CD8-positive, alpha-beta memory T cell (primary cell): Measurements from ENCODE around the gene PALM3. TPM values are rescaled to one million over a fixed set of nuclear protein-coding genes. Genes with fewer than 3 reads are reported as not detected.

ENCODE experiments used
- CTCF ChIA-PET: fragments of 350-600 bp; sonication (Branson Sonifier 250); formaldehyde crosslinking; loops from one replicate; lab custom pipeline; 2021; ENCODE audit warnings: antibody characterized with exemption; lab: Charles Lee
- POLR2A ChIA-PET: fragments of 350-600 bp; sonication (Branson Sonifier 250); formaldehyde crosslinking; loops from one replicate; lab custom pipeline; 2021; ENCODE audit warnings: antibody characterized with exemption; lab: Charles Lee
- DNase-seq, 5 donors: peaks; one replicate each; pipeline versions ENCODE4 v3.0.0 to v3.0.0-alpha.2; 2020 to 2022; ENCODE audit warnings: mixed read lengths in 1 of 5
- H3K27ac ChIP-seq: one replicate; pipeline ENCODE4 v1.7.0; 2013; ENCODE audit warnings: low read depth, mild to moderate bottlenecking, low read length, moderate library complexity
- H3K27me3 ChIP-seq: 2 replicates; pipeline ENCODE4 v1.7.0; 2013; ENCODE audit warnings: low read length, mild to moderate bottlenecking; ENCODE audit not compliant: insufficient read depth, poor library complexity, severe bottlenecking
- H3K36me3 ChIP-seq: 2 replicates; pipeline ENCODE4 v1.7.0; 2013; ENCODE audit warnings: mild to moderate bottlenecking, low read length, moderate library complexity; ENCODE audit not compliant: insufficient read depth
- H3K4me1 ChIP-seq: 2 replicates; pipeline ENCODE4 v1.7.0; 2013; ENCODE audit warnings: mild to moderate bottlenecking, low read length, moderate library complexity; ENCODE audit not compliant: insufficient read depth
- H3K4me3 ChIP-seq: 2 replicates; pipeline ENCODE4 v1.7.0; 2013; ENCODE audit warnings: mild to moderate bottlenecking, low read length
- H3K9me3 ChIP-seq: 2 replicates; pipeline ENCODE4 v1.7.0; 2013; ENCODE audit warnings: mild to moderate bottlenecking, low read length
- H3K27ac Mint-ChIP-seq, 8 donors: one replicate each; pipeline ENCODE4 v1.8.0; 2020 to 2021; ENCODE audit warnings: mixed read lengths in 8 of 8, mild to moderate bottlenecking in 6 of 8, inconsistent platforms in 3 of 8, moderate library complexity in 3 of 8
- H3K27me3 Mint-ChIP-seq, 2 donors: one replicate each; pipeline ENCODE4 v1.8.0; 2020 to 2021; ENCODE audit warnings: mixed read lengths in 2 of 2, mild to moderate bottlenecking in 1 of 2, moderate library complexity in 1 of 2
- H3K36me3 Mint-ChIP-seq, 3 donors: one replicate each; pipeline ENCODE4 v1.8.0; 2020 to 2021; ENCODE audit warnings: mixed read lengths in 3 of 3, inconsistent platforms in 1 of 3, mild to moderate bottlenecking in 1 of 3
- H3K4me1 Mint-ChIP-seq, 3 donors: one replicate each; pipeline ENCODE4 v1.8.0; 2020 to 2021; ENCODE audit warnings: mixed read lengths in 3 of 3, inconsistent platforms in 1 of 3, mild to moderate bottlenecking in 1 of 3
- H3K4me3 Mint-ChIP-seq, 7 donors: one replicate each; pipeline ENCODE4 v1.8.0; 2020 to 2021; ENCODE audit warnings: mixed read lengths in 7 of 7, mild to moderate bottlenecking in 6 of 7, moderate library complexity in 4 of 7, inconsistent platforms in 2 of 7
- H3K9me3 Mint-ChIP-seq, 5 donors: one replicate each; pipeline ENCODE4 v1.8.0; 2020 to 2022; ENCODE audit warnings: mixed read lengths in 5 of 5, mild to moderate bottlenecking in 3 of 5, moderate library complexity in 2 of 5, inconsistent platforms in 1 of 5
- polyA plus RNA-seq: library from polyadenylated mRNA; unstranded; fragments of 300-500 nt; fragmentation: Illumina TruSeq; gene quantifications from one replicate; pipeline ENCODE4 v1.2.3, GENCODE V29; 2021
- total RNA-seq, 2 experiments: library from RNA; stranded (reverse); gene quantifications; one replicate each; pipeline ENCODE4 v1.2.3, GENCODE V29; 2021

Gene PALM3
- total and polyA plus RNA-seq, 3 experiments from 2014 or later = not detected

GRCh38 chr19:14091813-14092462, 30.1 kb upstream of the PALM3 start:
- Histone ChIP-seq H3K36me3 (no peaks in the 10 kb centered on the region), H3K4me1 (peaks cover 14% of the 10 kb centered on the region), H3K27me3 (no peaks in the 10 kb centered on the region), H3K9me3 (no peaks in the 10 kb centered on the region), H3K27ac (peak overlapping the region; percentile 59), H3K4me3 (peak overlapping the region; percentile 89)
- Mint-ChIP-seq H3K27ac (peak overlapping the region; percentile 94 to 99 (median 98)), H3K4me1 (peaks cover 10 to 24% (median 13%) of the 10 kb centered on the region in 3 donors), H3K27me3 (peaks cover 0 to 4% of the 10 kb centered on the region in 2 donors), H3K36me3 (peaks cover 0 to 26% (median 8%) of the 10 kb centered on the region in 3 donors), H3K9me3 (peaks cover 0 to 7% (median 0%) of the 10 kb centered on the region in 5 donors), H3K4me3 (peak overlapping the region; percentile 88 to 100 (median 99))
- CTCF ChIA-PET = interaction anchor here (0.9 to 1.4 kb wide), 3 partner anchors 22 to 212 kb away, joined by 3 to 7 read pairs (median 3); partner anchors contain the start of gene ASF1B
- POLR2A ChIA-PET = interaction anchor here (0.5 to 0.8 kb wide), 2 partner anchors 11 to 21 kb away, joined by 5 to 17 read pairs; no protein-coding TSS in a partner anchor
- peak in 1 of 5 donors; percentile 9 for DNase-seq

- Mint-ChIP-seq H3K4me1 (peaks cover 10 to 24% (median 13%) of the 10 kb centered on the region in 3 donors), H3K36me3 (peaks cover 0 to 21% (median 5%) of the 10 kb centered on the region in 3 donors), H3K27me3 (peaks cover 0 to 4% of the 10 kb centered on the region in 2 donors), H3K9me3 (peaks cover 0 to 7% (median 0%) of the 10 kb centered on the region in 5 donors), H3K4me3 (peak overlapping the region; percentile 88 to 100 (median 99)), H3K27ac (peak overlapping the region; percentile 94 to 99 (median 98))
- ChIA-PET POLR2A (no interaction called here), CTCF (interaction anchor here (0.9 to 1.4 kb wide), 3 partner anchors 23 to 212 kb away, joined by 3 to 7 read pairs (median 3); partner anchors contain the start of gene ASF1B)
- peak in 4 of 5 donors; percentile 41 to 87 (median 80) for DNase-seq
- Histone ChIP-seq H3K27ac (peak overlapping the region; percentile 59), H3K4me3 (peak overlapping the region; percentile 89), H3K36me3 (no peaks in the 10 kb centered on the region), H3K4me1 (peaks cover 14% of the 10 kb centered on the region), H3K9me3 (no peaks in the 10 kb centered on the region), H3K27me3 (no peaks in the 10 kb centered on the region)
Measured at GRCh38 chr19:14091081-14091812, 29.4 kb upstream of the PALM3 start.

DNA sequence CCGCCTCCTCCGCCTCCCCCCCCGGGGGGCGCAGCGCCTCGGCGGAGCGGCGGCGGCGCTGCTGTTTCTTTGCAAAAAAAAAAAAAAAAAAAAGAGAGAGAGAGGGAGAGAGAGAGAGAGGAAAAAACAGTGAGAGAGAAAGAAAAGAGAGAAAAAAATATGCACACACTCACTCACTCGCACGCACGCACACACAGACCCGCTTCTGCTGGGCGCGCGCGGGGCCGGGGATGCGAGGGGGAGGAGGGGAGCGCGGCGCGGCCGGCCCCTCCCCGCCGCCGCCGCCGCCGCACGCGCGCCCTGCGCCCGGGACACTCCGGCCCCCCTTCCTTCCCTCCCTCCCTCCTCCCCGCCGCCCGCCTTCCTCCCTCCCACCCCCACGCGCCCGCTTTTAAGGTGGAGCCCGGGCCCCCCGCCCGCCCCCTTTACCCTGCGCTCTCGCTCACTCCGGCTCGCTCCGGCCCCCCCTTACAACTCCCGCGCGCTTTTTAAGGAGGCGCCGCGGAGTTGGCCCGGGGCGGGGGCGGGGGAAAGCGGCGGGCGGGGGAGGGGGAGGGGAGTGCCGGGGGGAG, 28.7 kb upstream of the PALM3 start, which contains the start of gene SAMD1:
Gene SAMD1, minus strand, starts transcription at position 243 of the 572 bp plus-strand sequence.
- Mint-ChIP-seq H3K27me3 (peaks cover 0 to 4% of the 10 kb centered on the region in 2 donors), H3K27ac (peak within 1 kb of the TSS; percentile 94 to 99 (median 98)), H3K4me1 (peaks cover 10 to 24% (median 13%) of the 10 kb centered on the region in 3 donors), H3K36me3 (peaks cover 0 to 21% (median 5%) of the 10 kb centered on the region in 3 donors), H3K9me3 (peaks cover 0 to 7% (median 0%) of the 10 kb centered on the region in 5 donors), H3K4me3 (peak within 1 kb of the TSS; percentile 88 to 100 (median 99))
- ChIA-PET CTCF (interaction anchor here (1.0 kb wide), 1 partner anchor 183 kb away, joined by 3 read pairs; no protein-coding TSS in a partner anchor), POLR2A (no interaction called here)
- H3K27me3 ChIP-seq = no peaks in the 10 kb centered on the region
- no peaks in the 10 kb centered on the region for H3K36me3 ChIP-seq
- peaks cover 14% of the 10 kb centered on the region for H3K4me1 ChIP-seq
- DNase-seq = peak; percentile 78 to 93 (median 79)
- H3K9me3 ChIP-seq = no peaks in the 10 kb centered on the region
- H3K27ac ChIP-seq = peak within 1 kb of the TSS; percentile 59
- H3K4me3 ChIP-seq = peak within 1 kb of the TSS; percentile 89

GRCh38 chr19:14089662-14090508, 28.0 kb upstream of the PALM3 start:
- Histone ChIP-seq H3K27ac (no peak overlapping the region), H3K36me3 (no peaks in the 10 kb centered on the region), H3K4me1 (peaks cover 14% of the 10 kb centered on the region), H3K4me3 (no peak overlapping the region), H3K27me3 (no peaks in the 10 kb centered on the region), H3K9me3 (no peaks in the 10 kb centered on the region)
- peak; percentile 31 to 64 (median 44) for DNase-seq
- Mint-ChIP-seq H3K27ac (peak overlapping the region in 7 of 8 donors; percentile 73 to 88 (median 78)), H3K36me3 (peaks cover 0 to 21% (median 5%) of the 10 kb centered on the region in 3 donors), H3K4me3 (peak overlapping the region; percentile 84 to 94 (median 86)), H3K27me3 (peaks cover 0 to 4% of the 10 kb centered on the region in 2 donors), H3K9me3 (peaks cover 0 to 7% (median 0%) of the 10 kb centered on the region in 5 donors), H3K4me1 (peaks cover 10 to 24% (median 13%) of the 10 kb centered on the region in 3 donors)
- ChIA-PET CTCF (interaction anchor here (1.0 to 1.1 kb wide), 2 partner anchors 47 to 183 kb away, joined by 3 to 8 read pairs; partner anchors contain the start of gene ASF1B), POLR2A (interaction anchor here (0.7 to 1.2 kb wide), 2 partner anchors 47 to 244 kb away, joined by 3 to 4 read pairs; no protein-coding TSS in a partner anchor)

DNA sequence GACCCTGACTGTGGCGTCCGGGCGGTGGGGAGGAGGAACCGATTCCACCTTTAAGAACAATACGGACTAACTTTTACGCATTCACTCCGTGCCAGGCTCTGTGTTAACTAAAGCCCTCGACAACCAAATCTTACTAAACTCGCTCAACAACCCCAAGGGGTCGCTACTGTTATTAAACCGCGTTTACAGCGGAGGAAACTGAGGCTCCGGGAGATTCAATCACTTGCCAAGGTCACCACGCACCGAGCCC, 27.5 kb upstream of the PALM3 start:
- no peak for DNase-seq
- POLR2A ChIA-PET = interaction anchor here (0.6 to 1.2 kb wide), 2 partner anchors 48 to 321 kb away, joined by 4 to 8 read pairs; no protein-coding TSS in a partner anchor
- Histone ChIP-seq H3K9me3 (no peaks in the 10 kb centered on the region), H3K4me1 (peaks cover 14% of the 10 kb centered on the region), H3K27ac (no peak overlapping the region), H3K27me3 (no peaks in the 10 kb centered on the region), H3K36me3 (no peaks in the 10 kb centered on the region), H3K4me3 (no peak overlapping the region)
- H3K27me3 Mint-ChIP-seq = peaks cover 0 to 4% of the 10 kb centered on the region in 2 donors
- peaks cover 0 to 21% (median 5%) of the 10 kb centered on the region in 3 donors for H3K36me3 Mint-ChIP-seq
- peaks cover 10 to 24% (median 12%) of the 10 kb centered on the region in 3 donors for H3K4me1 Mint-ChIP-seq
- CTCF ChIA-PET = interaction anchor here (0.8 to 1.1 kb wide), 2 partner anchors 16 to 48 kb away, joined by 3 to 8 read pairs; partner anchors contain the start of gene ASF1B
- peak overlapping the region; percentile 75 to 94 (median 86) for H3K4me3 Mint-ChIP-seq
- peaks cover 0 to 7% (median 0%) of the 10 kb centered on the region in 5 donors for H3K9me3 Mint-ChIP-seq
- peak overlapping the region; percentile 0 to 88 (median 76) for H3K27ac Mint-ChIP-seq

DNA sequence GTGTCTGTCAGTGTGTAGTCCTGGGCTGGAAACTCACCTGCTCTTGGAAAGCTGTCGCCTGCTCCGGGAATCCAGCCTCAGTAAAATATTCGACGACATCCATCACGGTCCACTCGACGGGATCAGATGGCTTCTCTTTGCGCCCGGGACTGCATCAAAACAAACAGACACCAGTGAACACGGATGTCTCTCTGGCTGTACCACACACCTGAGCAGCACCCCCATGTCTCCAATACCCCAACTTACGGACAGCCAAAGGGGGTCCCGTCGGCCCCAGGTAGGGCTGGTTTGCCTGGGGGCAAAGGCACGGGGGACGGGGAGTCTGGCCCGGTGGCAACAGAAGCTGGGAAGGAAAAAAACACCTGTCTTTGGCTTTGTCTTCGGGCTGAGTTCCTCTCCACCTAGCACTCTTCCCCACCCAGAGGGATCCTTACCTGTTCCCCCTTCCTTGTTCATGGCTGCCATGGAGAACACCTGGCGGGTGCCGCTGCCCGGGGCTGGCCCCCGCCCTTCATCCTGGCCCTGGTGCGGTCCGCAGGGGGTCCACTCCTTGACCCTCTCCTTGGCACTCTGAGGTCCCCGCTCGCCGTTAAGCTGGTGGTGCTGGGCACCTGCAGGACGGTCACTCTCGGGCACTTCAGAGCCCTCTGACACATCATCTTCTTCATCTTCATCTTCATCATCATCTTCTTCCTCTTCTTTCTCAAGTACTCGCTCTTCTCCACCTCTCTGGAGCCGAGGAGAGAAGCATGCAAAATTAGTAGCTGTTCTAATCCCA, 26.9 kb upstream of the PALM3 start:
- ChIA-PET POLR2A (interaction anchor here (0.6 to 1.2 kb wide), 2 partner anchors 48 to 321 kb away, joined by 4 to 8 read pairs; no protein-coding TSS in a partner anchor), CTCF (interaction anchor here (0.8 to 2.0 kb wide), 3 partner anchors 16 to 48 kb away, joined by 3 to 10 read pairs (median 8); partner anchors contain the start of gene ASF1B)
- Histone ChIP-seq H3K4me1 (peaks cover 14% of the 10 kb centered on the region), H3K4me3 (no peak overlapping the region), H3K9me3 (no peaks in the 10 kb centered on the region), H3K36me3 (no peaks in the 10 kb centered on the region), H3K27ac (no peak overlapping the region), H3K27me3 (no peaks in the 10 kb centered on the region)
- Mint-ChIP-seq H3K4me3 (peak overlapping the region; percentile 75 to 94 (median 86)), H3K9me3 (peaks cover 0 to 7% (median 0%) of the 10 kb centered on the region in 5 donors), H3K4me1 (peaks cover 10 to 24% (median 12%) of the 10 kb centered on the region in 3 donors), H3K27me3 (peaks cover 0 to 4% of the 10 kb centered on the region in 2 donors), H3K27ac (peak overlapping the region; percentile 0 to 85 (median 74)), H3K36me3 (peaks cover 0 to 21% (median 5%) of the 10 kb centered on the region in 3 donors)
- DNase-seq = no peak
